HFFc6 (cell line): ENCODE measurements around the gene CNGA3. TPM values are rescaled to one million over a fixed set of nuclear protein-coding genes. Genes with fewer than 3 reads are reported as not detected.

Experiments
- DNase-seq: peaks from one replicate; pipeline ENCODE4 v3.0.0-alpha.2; 2018
- H3K27ac Mint-ChIP-seq: 2 replicates; pipeline ENCODE4 v1.8.0; 2020; ENCODE audit warnings: mild to moderate bottlenecking, mixed read lengths
- H3K27me3 Mint-ChIP-seq: 2 replicates; pipeline ENCODE4 v1.8.0; 2021; ENCODE audit warnings: mild to moderate bottlenecking, moderate library complexity, mixed read lengths; ENCODE audit not compliant: insufficient read depth
- H3K36me3 Mint-ChIP-seq: 2 replicates; pipeline ENCODE4 v1.8.0; 2021; ENCODE audit warnings: low read depth, mixed read lengths
- H3K4me1 Mint-ChIP-seq: 2 replicates; pipeline ENCODE4 v1.8.0; 2020; ENCODE audit warnings: low read depth, mixed read lengths
- H3K4me3 Mint-ChIP-seq: 2 replicates; pipeline ENCODE4 v1.8.0; 2020; ENCODE audit warnings: mild to moderate bottlenecking, moderate library complexity, mixed read lengths
- H3K9me3 Mint-ChIP-seq: 2 replicates; pipeline ENCODE4 v1.8.0; 2020; ENCODE audit warnings: mild to moderate bottlenecking, mixed read lengths
- CTCF ChIP-seq: fragments of 200-600 bp; sonication (generic); IDR thresholded peaks from 2 replicates; pipeline ENCODE4 v1.5.0; 2021; ENCODE audit warnings: antibody characterized with exemption, mild to moderate bottlenecking
- total RNA-seq, 6 experiments: library from RNA; stranded (reverse); fragmentation: NEBNext Ultra II Directional; extraction: Animal tissue kit (Norgen Biotek cat#: 25700); gene quantifications; 2 replicates in 1 of 6; 3 replicates in 5 of 6; pipeline ENCODE4 v1.2.3, GENCODE V29; 2021

The CNGA3 gene
- total RNA-seq, 6 experiments from 2014 or later, result 0.14 to 0.71 (median 0.22) TPM

DNA sequence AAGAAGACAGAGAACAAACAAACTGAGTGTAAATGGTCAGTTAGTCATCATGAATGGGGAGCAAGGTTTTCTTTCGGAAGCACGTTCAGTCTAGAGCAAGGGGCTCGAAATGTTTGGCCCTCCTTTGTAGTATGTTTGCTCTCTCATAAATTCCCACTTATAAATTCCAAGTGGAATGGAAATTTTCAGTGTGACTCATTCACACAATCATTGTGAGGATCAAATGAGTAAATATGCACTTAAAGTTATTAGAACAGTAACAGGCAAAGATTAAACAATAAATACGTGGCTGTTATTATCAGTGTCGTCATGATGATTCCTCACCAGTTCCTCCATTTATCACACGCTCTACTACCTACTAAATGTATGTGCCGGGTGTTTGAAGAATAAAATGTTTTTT lies 10.5 kb downstream of the CNGA3 start:
- Mint-ChIP-seq H3K27me3 (no peaks in the 10 kb centered on the region), H3K9me3 (no peaks in the 10 kb centered on the region), H3K36me3 (no peaks in the 10 kb centered on the region), H3K4me1 (peaks cover 16% of the 10 kb centered on the region), H3K4me3 (no peak overlapping the region), H3K27ac (no peak overlapping the region)
- no peak for TF ChIP-seq CTCF
- no peak for DNase-seq

DNA sequence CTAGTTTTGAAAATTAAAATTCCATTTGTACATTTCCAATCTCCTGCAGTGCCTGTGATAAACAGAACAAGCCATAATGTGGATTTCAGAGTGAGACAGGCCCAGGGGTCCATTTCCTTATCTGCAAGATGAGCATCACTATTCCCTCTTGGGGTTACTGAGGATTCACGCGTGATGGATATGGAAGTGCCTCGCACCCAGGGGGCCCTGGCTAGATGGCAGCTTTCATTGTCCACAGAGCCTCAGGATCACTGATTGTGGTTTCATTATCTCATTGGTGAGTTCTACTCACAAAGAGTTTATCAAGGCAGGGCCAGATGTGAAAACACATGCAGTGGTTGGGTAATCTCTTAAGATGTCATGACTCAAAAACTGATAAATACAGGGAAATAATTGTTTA lies 11.6 kb downstream of the CNGA3 start:
- no peak overlapping the region for H3K27ac Mint-ChIP-seq
- H3K4me1 Mint-ChIP-seq, result peaks cover 16% of the 10 kb centered on the region
- no peak for TF ChIP-seq CTCF
- no peak overlapping the region for H3K4me3 Mint-ChIP-seq
- H3K9me3 Mint-ChIP-seq, result no peaks in the 10 kb centered on the region
- H3K36me3 Mint-ChIP-seq, result no peaks in the 10 kb centered on the region
- peaks cover 3% of the 10 kb centered on the region for H3K27me3 Mint-ChIP-seq
- DNase-seq, result no peak

DNA sequence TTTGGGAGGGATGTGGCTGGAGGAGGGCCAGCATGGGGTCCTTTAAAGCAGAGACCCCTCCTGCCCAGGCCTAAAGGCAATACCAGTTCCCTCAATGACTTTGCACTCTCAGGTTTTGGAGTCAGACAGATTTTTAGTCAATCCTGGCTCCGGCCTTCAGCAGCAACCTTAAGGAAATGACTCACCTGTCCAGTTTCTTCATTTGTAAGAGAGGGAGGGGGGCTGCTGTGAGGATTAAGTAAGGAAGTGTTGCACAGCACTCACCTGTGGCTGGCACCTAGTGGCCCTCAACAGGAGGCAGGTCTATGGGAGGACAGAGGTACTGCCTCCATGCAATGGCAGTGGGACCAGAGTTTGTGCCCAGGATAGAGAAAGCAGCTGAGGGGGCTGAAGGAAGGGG lies 13.7 kb downstream of the CNGA3 start:
- Mint-ChIP-seq H3K27ac (no peak overlapping the region), H3K9me3 (no peaks in the 10 kb centered on the region), H3K4me1 (peaks cover 16% of the 10 kb centered on the region), H3K27me3 (peaks cover 10% of the 10 kb centered on the region), H3K36me3 (no peaks in the 10 kb centered on the region), H3K4me3 (no peak overlapping the region)
- no peak for TF ChIP-seq CTCF
- no peak for DNase-seq

- H3K27me3 Mint-ChIP-seq, result peaks cover 19% of the 10 kb centered on the region
- H3K4me1 Mint-ChIP-seq, result peaks cover 5% of the 10 kb centered on the region; the same call in 1 of the 2 replicates
- no peak overlapping the region for H3K27ac Mint-ChIP-seq
- H3K9me3 Mint-ChIP-seq, result peaks cover 14% of the 10 kb centered on the region
- peaks cover 13% of the 10 kb centered on the region; the same call in 1 of the 2 replicates for H3K36me3 Mint-ChIP-seq
- DNase-seq, result no peak
- TF ChIP-seq CTCF, result no peak
- H3K4me3 Mint-ChIP-seq, result no peak overlapping the region
Measured at GRCh38 chr2:98367721-98368120, 21.5 kb downstream of the CNGA3 start.

DNA sequence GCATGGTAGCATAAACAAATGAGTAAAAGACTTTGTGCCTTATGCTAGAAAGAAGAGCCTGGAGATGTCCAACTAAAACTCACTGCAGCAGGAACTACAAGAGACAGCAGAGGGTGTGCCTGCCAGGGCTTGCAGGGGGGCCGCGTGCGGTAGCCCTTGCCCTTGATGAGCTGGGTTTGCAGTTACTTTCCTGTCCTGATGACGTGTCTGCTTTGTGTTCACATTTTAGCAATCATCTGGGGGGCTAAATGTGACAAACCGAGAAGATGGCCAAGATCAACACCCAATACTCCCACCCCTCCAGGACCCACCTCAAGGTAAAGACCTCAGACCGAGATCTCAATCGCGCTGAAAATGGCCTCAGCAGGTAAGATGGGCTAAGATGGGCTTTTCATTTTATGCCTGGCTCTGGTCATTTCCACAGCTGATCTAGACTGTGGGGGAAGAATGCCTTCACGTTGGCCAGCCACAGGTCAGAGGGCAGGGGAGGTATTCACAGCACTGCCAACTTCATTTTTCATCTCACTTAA lies 23.5 kb downstream of the CNGA3 start:
- H3K36me3 Mint-ChIP-seq, result peaks cover 13% of the 10 kb centered on the region; the same call in 1 of the 2 replicates
- H3K27me3 Mint-ChIP-seq, result peaks cover 26% of the 10 kb centered on the region
- no peak overlapping the region for H3K4me3 Mint-ChIP-seq
- H3K4me1 Mint-ChIP-seq, result peaks cover 25% of the 10 kb centered on the region; the same call in 1 of the 2 replicates
- DNase-seq, result no peak
- H3K27ac Mint-ChIP-seq, result no peak overlapping the region
- TF ChIP-seq CTCF, result no peak
- H3K9me3 Mint-ChIP-seq, result peaks cover 14% of the 10 kb centered on the region
